Muscle of leg (tissue), 11 donors: Measurements from ENCODE around the gene RAB5A. TPM values are rescaled to one million over a fixed set of nuclear protein-coding genes. Genes with fewer than 3 reads are reported as not detected.

Experiments used
- DNase-seq: peaks from one replicate; pipeline ENCODE4 v3.0.0; 2013
- H3K27ac ChIP-seq: one replicate; pipeline ENCODE4 v1.5.1; 2013; ENCODE audit warnings: mild to moderate bottlenecking, low read length, control low read depth
- H3K27me3 ChIP-seq: one replicate; pipeline ENCODE4 v1.6.1; 2013; ENCODE audit warnings: low read length; ENCODE audit not compliant: control insufficient read depth, insufficient read depth
- H3K36me3 ChIP-seq: one replicate; pipeline ENCODE4 v1.6.1; 2013; ENCODE audit warnings: low read length; ENCODE audit not compliant: control insufficient read depth, insufficient read depth
- H3K4me1 ChIP-seq: one replicate; pipeline ENCODE4 v1.6.1; 2013; ENCODE audit warnings: low read length; ENCODE audit not compliant: control insufficient read depth, insufficient read depth
- H3K4me3 ChIP-seq: one replicate; pipeline ENCODE4 v1.5.1; 2013; ENCODE audit warnings: low read length, control low read depth
- H3K9me3 ChIP-seq: replicated peaks from 2 replicates; pipeline ENCODE4 v1.6.1; 2013; ENCODE audit warnings: low read depth, low read length; ENCODE audit not compliant: control insufficient read depth
- WGBS: methylation state at CpG from one replicate; pipeline ENCODE4 v1.1.5; 2013; ENCODE audit warnings: missing lambda C conversion rate; ENCODE audit not compliant: insufficient coverage; 5-methylcytosine and 5-hydroxymethylcytosine counted together
- polyA plus RNA-seq, 8 donors: library from polyadenylated mRNA; unstranded; fragments of 120-200 nt; gene quantifications; one replicate each; pipeline versions ENCODE4 v1.2.1 to v1.2.3, GENCODE V29; 2013; ENCODE audit warnings: inconsistent platforms in 1 of 8, low replicate concordance in 1 of 8; ENCODE audit not compliant: insufficient read length in 8 of 8, insufficient read depth in 1 of 8
- total RNA-seq: library from RNA; stranded (reverse); fragments of 120-200 nt; gene quantifications from one replicate; pipeline ENCODE4 v1.2.4, GENCODE V29; 2013

RAB5A gene
- total and polyA plus RNA-seq, 9 donors: 30.4 to 49.9 (median 36.1) TPM

DNA sequence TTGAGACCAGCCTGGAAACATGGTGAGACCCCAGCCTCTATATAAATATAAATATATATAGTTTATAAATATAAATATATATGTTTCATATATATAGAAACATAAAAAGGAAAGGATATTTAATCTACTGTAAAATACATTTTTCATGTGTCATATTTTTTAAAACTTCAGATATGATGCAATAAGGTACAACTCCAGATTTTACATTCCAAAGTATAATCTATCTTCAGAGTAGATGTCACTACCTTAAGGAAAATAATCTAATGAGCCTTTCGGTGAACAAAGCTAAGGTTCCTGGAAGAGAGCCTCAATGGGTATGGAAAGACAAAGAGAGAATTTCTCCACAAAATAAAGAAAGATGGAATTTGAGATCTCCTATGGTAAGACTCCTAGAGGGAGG, 29.7 kb upstream of the RAB5A start:
- Histone ChIP-seq H3K9me3 (no peaks in the 10 kb centered on the region), H3K27ac (no peak overlapping the region), H3K4me3 (no peak overlapping the region), H3K27me3 (no peaks in the 10 kb centered on the region), H3K36me3 (no peaks in the 10 kb centered on the region), H3K4me1 (no peaks in the 10 kb centered on the region)
- no CpG with 5 or more reads among the region's 1 CpG for WGBS
- DNase-seq: no peak

GRCh38 chr3:19920401-19921080, 26.4 kb upstream of the RAB5A start:
- no peaks in the 10 kb centered on the region for H3K9me3 ChIP-seq
- no peak overlapping the region for H3K4me3 ChIP-seq
- no peak overlapping the region for H3K27ac ChIP-seq
- no CpG with 5 or more reads among the region's 4 CpGs for WGBS
- no peaks in the 10 kb centered on the region for H3K36me3 ChIP-seq
- no peaks in the 10 kb centered on the region for H3K27me3 ChIP-seq
- H3K4me1 ChIP-seq: no peaks in the 10 kb centered on the region
- DNase-seq: no peak

GRCh38 chr3:19931180-19931692, 15.7 kb upstream of the RAB5A start:
- no peaks in the 10 kb centered on the region for H3K36me3 ChIP-seq
- no peak overlapping the region for H3K27ac ChIP-seq
- H3K4me1 ChIP-seq: no peaks in the 10 kb centered on the region
- 40% methylated on average over 1 of the region's 2 CpGs for WGBS
- peak; percentile 51 for DNase-seq
- no peak overlapping the region for H3K4me3 ChIP-seq
- H3K9me3 ChIP-seq: no peaks in the 10 kb centered on the region
- H3K27me3 ChIP-seq: peaks cover 4% of the 10 kb centered on the region

- Histone ChIP-seq H3K9me3 (no peaks in the 10 kb centered on the region), H3K4me1 (no peaks in the 10 kb centered on the region), H3K27me3 (peaks cover 4% of the 10 kb centered on the region), H3K36me3 (no peaks in the 10 kb centered on the region), H3K27ac (no peak overlapping the region), H3K4me3 (no peak overlapping the region)
- WGBS: 80% methylated on average over 1 of the region's 1 CpG
- DNase-seq: no peak
Observed at GRCh38 chr3:19931767-19932188, 15.1 kb upstream of the RAB5A start.

DNA sequence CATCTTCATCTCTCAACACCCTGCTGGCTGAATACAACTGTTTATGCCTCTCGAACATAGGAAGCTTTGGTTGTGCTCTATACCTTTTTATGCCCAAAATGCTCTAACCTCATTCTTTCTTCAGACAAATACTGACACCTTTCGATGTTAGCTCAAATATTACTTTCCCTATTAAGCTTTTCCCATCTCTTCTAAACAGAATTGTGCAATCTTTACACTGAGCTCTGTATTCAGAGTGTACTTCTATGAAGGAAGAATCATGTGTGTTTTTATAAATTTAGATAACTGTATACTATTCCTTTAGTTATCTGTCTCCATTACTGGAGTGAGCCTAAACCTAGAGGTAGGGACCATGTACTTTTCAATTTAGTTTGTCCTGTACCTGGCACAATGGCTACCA, 14.5 kb upstream of the RAB5A start:
- Histone ChIP-seq H3K27ac (no peak overlapping the region), H3K36me3 (no peaks in the 10 kb centered on the region), H3K27me3 (peaks cover 4% of the 10 kb centered on the region), H3K4me1 (no peaks in the 10 kb centered on the region), H3K4me3 (no peak overlapping the region), H3K9me3 (no peaks in the 10 kb centered on the region)
- 86% methylated on average over 1 of the region's 2 CpGs for WGBS
- DNase-seq: no peak

DNA sequence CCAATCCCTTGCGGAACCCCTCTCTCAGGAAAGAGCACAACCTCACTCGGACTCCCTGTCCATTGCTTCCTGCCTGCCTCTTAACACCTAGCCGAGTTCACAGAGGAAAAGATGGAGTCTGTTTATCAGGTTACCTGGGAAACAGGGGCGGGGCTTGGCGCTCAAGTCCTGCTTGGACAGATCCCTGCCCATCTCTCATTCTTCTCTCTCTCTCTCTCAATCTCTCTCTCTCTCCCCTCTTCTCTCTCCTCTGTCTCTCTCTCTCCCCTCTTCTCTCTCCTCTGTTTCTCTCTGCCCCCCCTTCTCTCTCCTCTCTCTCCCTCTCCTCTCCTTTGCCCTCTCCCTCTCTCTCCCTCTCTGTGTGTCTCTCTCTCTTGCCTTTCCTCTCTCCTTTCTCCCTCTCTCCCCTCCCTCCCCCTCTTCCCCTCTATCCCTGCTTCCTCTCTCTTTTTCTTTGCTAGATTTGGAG, 12.8 kb upstream of the RAB5A start, which contains the start of gene EFHB:
Gene EFHB, minus strand, starts transcription at position 120 of the 469 bp plus-strand sequence. CDS start 199 bp downstream, outside the sequence.
- no peaks in the 10 kb centered on the region for H3K4me1 ChIP-seq
- no peak within 1 kb of the TSS for H3K27ac ChIP-seq
- peaks cover 4% of the 10 kb centered on the region for H3K27me3 ChIP-seq
- H3K9me3 ChIP-seq: no peaks in the 10 kb centered on the region
- 26% methylated on average over 4 of the region's 5 CpGs for WGBS
- H3K36me3 ChIP-seq: no peaks in the 10 kb centered on the region
- peak; percentile 35 for DNase-seq
- no peak within 1 kb of the TSS for H3K4me3 ChIP-seq

- no peaks in the 10 kb centered on the region for H3K4me1 ChIP-seq
- no peaks in the 10 kb centered on the region for H3K9me3 ChIP-seq
- no peak for DNase-seq
- H3K27me3 ChIP-seq: peaks cover 4% of the 10 kb centered on the region
- no peaks in the 10 kb centered on the region for H3K36me3 ChIP-seq
- H3K4me3 ChIP-seq: no peak overlapping the region
- H3K27ac ChIP-seq: no peak overlapping the region
- WGBS: 42% methylated on average over 2 of the region's 7 CpGs
Observed at GRCh38 chr3:19937459-19938294, 9.2 kb upstream of the RAB5A start.

DNA sequence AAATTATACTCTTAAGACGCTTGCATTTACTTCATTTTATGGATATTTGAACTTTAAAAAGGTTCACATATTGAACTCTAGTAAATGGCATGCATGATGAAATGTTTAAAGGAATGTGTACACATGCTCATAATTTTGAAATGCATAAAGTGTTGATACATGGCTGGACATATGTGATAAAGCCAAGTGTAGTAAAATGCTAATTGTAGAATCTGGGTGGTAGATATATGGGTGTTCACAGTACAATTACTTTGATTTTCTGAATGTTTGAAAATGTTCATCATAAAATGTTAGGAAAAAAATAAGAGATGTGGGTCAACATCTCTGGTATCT, 8.6 kb upstream of the RAB5A start:
- peaks cover 4% of the 10 kb centered on the region for H3K27me3 ChIP-seq
- no peaks in the 10 kb centered on the region for H3K9me3 ChIP-seq
- no peak for DNase-seq
- no CpG with 5 or more reads among the region's 1 CpG for WGBS
- no peaks in the 10 kb centered on the region for H3K36me3 ChIP-seq
- no peak overlapping the region for H3K4me3 ChIP-seq
- no peaks in the 10 kb centered on the region for H3K4me1 ChIP-seq
- H3K27ac ChIP-seq: no peak overlapping the region

DNA sequence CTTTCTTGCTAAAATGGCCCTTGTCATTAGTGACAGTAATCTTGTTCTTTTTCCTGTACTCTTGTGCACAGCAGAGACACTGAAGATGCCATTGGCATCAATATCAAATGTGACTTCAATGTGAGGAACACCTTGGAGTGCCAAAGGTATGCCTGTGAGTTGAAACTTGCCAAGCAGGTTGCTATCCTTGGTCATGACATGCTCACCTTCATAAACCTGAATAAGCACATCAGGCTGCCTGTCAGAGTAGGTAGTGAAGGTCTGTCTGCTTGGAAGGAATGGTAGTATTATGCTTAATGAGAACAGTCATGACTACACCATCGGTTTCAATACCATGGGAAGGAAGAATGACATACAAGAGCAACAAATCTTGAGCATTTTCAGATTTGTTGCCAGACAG, 6.3 kb upstream of the RAB5A start:
- DNase-seq: no peak
- H3K27me3 ChIP-seq: no peaks in the 10 kb centered on the region
- no peaks in the 10 kb centered on the region for H3K9me3 ChIP-seq
- H3K4me3 ChIP-seq: no peak overlapping the region
- H3K36me3 ChIP-seq: no peaks in the 10 kb centered on the region
- H3K27ac ChIP-seq: no peak overlapping the region
- no CpG with 5 or more reads among the region's 1 CpG for WGBS
- H3K4me1 ChIP-seq: no peaks in the 10 kb centered on the region

DNA sequence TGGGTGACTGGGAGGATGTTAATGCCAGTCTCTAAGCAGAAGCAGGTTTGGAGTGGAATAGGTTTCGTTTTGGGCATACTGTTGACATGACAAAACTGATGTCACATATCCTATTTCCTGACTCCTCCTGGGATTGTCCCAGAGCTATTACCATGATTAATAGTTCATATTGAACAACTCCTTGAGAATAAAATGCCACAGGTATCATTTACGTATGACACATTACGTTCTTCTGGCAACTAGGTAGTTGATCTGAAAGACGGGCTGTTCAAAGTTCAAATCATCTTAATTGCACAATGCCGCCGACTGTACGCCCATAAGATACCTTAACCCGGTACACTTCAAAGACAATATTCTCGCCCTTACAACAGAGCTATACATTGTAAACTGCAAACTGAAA, 1.4 kb upstream of the RAB5A start:
- no peaks in the 10 kb centered on the region for H3K36me3 ChIP-seq
- H3K27me3 ChIP-seq: no peaks in the 10 kb centered on the region
- no peak for DNase-seq
- H3K4me1 ChIP-seq: peaks cover 8% of the 10 kb centered on the region
- WGBS: no CpG with 5 or more reads among the region's 9 CpGs
- H3K4me3 ChIP-seq: no peak overlapping the region
- no peak overlapping the region for H3K27ac ChIP-seq
- H3K9me3 ChIP-seq: no peaks in the 10 kb centered on the region
